H9 (cell line): Measurements from ENCODE around the gene LIF. TPM values are rescaled to one million over a fixed set of nuclear protein-coding genes. Genes with fewer than 3 reads are reported as not detected.

ENCODE experiments used
- DNase-seq: peaks from one replicate; pipeline ENCODE4 v3.0.0-alpha.2; 2017
- H2AFZ ChIP-seq: one replicate; pipeline ENCODE4 v1.6.1; 2013; ENCODE audit warnings: mild to moderate bottlenecking, low read length, control low read depth, moderate library complexity
- H2AK5ac ChIP-seq: 2 replicates; pipeline ENCODE4 v1.6.1; 2013; ENCODE audit warnings: low read length, control low read depth, mixed read lengths; ENCODE audit not compliant: insufficient read length
- H2BK120ac ChIP-seq: one replicate; pipeline ENCODE4 v1.6.1; 2013; ENCODE audit warnings: low read depth, mild to moderate bottlenecking, low read length, control low read depth, inconsistent platforms; ENCODE audit not compliant: poor library complexity, severe bottlenecking
- H2BK12ac ChIP-seq: 2 replicates; pipeline ENCODE4 v1.6.1; 2013; ENCODE audit warnings: low read length, control low read depth, mixed read lengths, low read depth; ENCODE audit not compliant: insufficient read length
- H2BK15ac ChIP-seq: 2 replicates; pipeline ENCODE4 v1.6.1; 2013; ENCODE audit warnings: low read depth, low read length, control low read depth
- H2BK20ac ChIP-seq: one replicate; pipeline ENCODE4 v1.6.1; 2013; ENCODE audit warnings: low read depth, mild to moderate bottlenecking, low read length, control low read depth, inconsistent platforms; ENCODE audit not compliant: poor library complexity, severe bottlenecking
- H2BK5ac ChIP-seq: 2 replicates; pipeline ENCODE4 v1.6.1; 2013; ENCODE audit warnings: low read length, control low read depth, mixed read lengths; ENCODE audit not compliant: insufficient read length
- H3K14ac ChIP-seq: 2 replicates; pipeline ENCODE4 v1.6.1; 2013; ENCODE audit warnings: low read length, control low read depth; ENCODE audit not compliant: insufficient read depth
- H3K18ac ChIP-seq: 2 replicates; pipeline ENCODE4 v1.6.1; 2013; ENCODE audit warnings: low read depth, mild to moderate bottlenecking, mixed read lengths, low read length, control low read depth; ENCODE audit not compliant: insufficient read length
- H3K23ac ChIP-seq: 2 replicates; pipeline ENCODE4 v1.6.1; 2013; ENCODE audit warnings: low read length, control low read depth, mixed read lengths, low read depth; ENCODE audit not compliant: insufficient read length
- H3K23me2 ChIP-seq: 2 replicates; pipeline ENCODE4 v1.6.1; 2013; ENCODE audit warnings: low read depth, mild to moderate bottlenecking, mixed read lengths, low read length, control low read depth; ENCODE audit not compliant: insufficient read length, poor library complexity, severe bottlenecking
- H3K27ac ChIP-seq: 2 replicates; pipeline ENCODE4 v1.5.1; 2013; ENCODE audit warnings: low read length, control low read depth, mixed read lengths, low read depth; ENCODE audit not compliant: insufficient read length
- H3K27me3 ChIP-seq: 2 replicates; pipeline ENCODE4 v1.6.1; 2013; ENCODE audit warnings: low read length, control low read depth, inconsistent platforms; ENCODE audit not compliant: insufficient read depth
- H3K4ac ChIP-seq: 2 replicates; pipeline ENCODE4 v1.6.1; 2013; ENCODE audit warnings: low read depth, mild to moderate bottlenecking, control low read depth, inconsistent platforms, low read length, moderate library complexity
- H3K4me1 ChIP-seq: 2 replicates; pipeline ENCODE4 v1.6.1; 2013; ENCODE audit warnings: low read length, control low read depth, inconsistent platforms; ENCODE audit not compliant: insufficient read depth
- H3K4me2 ChIP-seq: 2 replicates; pipeline ENCODE4 v1.6.1; 2013; ENCODE audit warnings: low read length, control low read depth, mixed read lengths; ENCODE audit not compliant: insufficient read length, insufficient read depth
- H3K56ac ChIP-seq: 2 replicates; pipeline ENCODE4 v1.6.1; 2013; ENCODE audit warnings: low read depth, mild to moderate bottlenecking, mixed read lengths, low read length, control low read depth; ENCODE audit not compliant: insufficient read length
- H3K79me1 ChIP-seq: 2 replicates; pipeline ENCODE4 v1.6.1; 2013; ENCODE audit warnings: low read depth, mild to moderate bottlenecking, moderate library complexity, low read length, control low read depth, inconsistent platforms; ENCODE audit not compliant: insufficient read depth, poor library complexity, severe bottlenecking
- H3K79me2 ChIP-seq: 2 replicates; pipeline ENCODE4 v1.6.1; 2013; ENCODE audit warnings: low read length, control low read depth, inconsistent platforms; ENCODE audit not compliant: insufficient read depth
- H3K9ac ChIP-seq: 2 replicates; pipeline ENCODE4 v1.6.1; 2013; ENCODE audit warnings: low read length, control low read depth, mixed read lengths; ENCODE audit not compliant: insufficient read length; ENCODE audit errors: extremely low read depth
- H3K9me3 ChIP-seq: one replicate; pipeline ENCODE4 v1.6.1; 2013; ENCODE audit warnings: low read depth, low read length, inconsistent platforms; ENCODE audit not compliant: control insufficient read depth
- H3T11ph ChIP-seq: one replicate; pipeline ENCODE4 v1.6.1; 2013; ENCODE audit warnings: mild to moderate bottlenecking, low read length, control low read depth, inconsistent platforms
- H4K20me1 ChIP-seq: one replicate; pipeline ENCODE4 v1.6.1; 2013; ENCODE audit not compliant: control insufficient read depth, insufficient read length, insufficient read depth
- H4K5ac ChIP-seq: 2 replicates; pipeline ENCODE4 v1.6.1; 2013; ENCODE audit warnings: low read depth, mild to moderate bottlenecking, mixed read lengths, low read length, control low read depth; ENCODE audit not compliant: insufficient read length
- H4K8ac ChIP-seq: replicated peaks from 2 replicates; pipeline ENCODE4 v1.6.1; 2013; ENCODE audit warnings: low read length, control low read depth, mixed read lengths, low read depth; ENCODE audit not compliant: insufficient read length
- H4K91ac ChIP-seq: 2 replicates; pipeline ENCODE4 v1.6.1; 2013; ENCODE audit warnings: low read depth, mild to moderate bottlenecking, moderate library complexity, mixed read lengths, low read length, control low read depth; ENCODE audit not compliant: insufficient read length
- H3K27ac Mint-ChIP-seq, 3 experiments: 2 replicates in 2 of 3; 3 replicates in 1 of 3; pipeline ENCODE4 v1.8.0; 2020 to 2021; ENCODE audit warnings: mixed read lengths in 3 of 3, mild to moderate bottlenecking in 1 of 3, moderate library complexity in 1 of 3
- H3K27me3 Mint-ChIP-seq: 2 replicates; pipeline ENCODE4 v1.8.0; 2021; ENCODE audit warnings: low read depth, mild to moderate bottlenecking, moderate library complexity, mixed read lengths
- H3K36me3 Mint-ChIP-seq, 3 experiments: 2 replicates in 2 of 3; 3 replicates in 1 of 3; pipeline ENCODE4 v1.8.0; 2020 to 2021; ENCODE audit warnings: low read depth in 3 of 3, mixed read lengths in 3 of 3; ENCODE audit not compliant: insufficient read depth in 1 of 3
- H3K4me1 Mint-ChIP-seq, 2 experiments: 2 replicates each; pipeline ENCODE4 v1.8.0; 2020; ENCODE audit warnings: mixed read lengths in 2 of 2
- H3K4me3 Mint-ChIP-seq, 2 experiments: 2 replicates in 1 of 2; 3 replicates in 1 of 2; pipeline ENCODE4 v1.8.0; 2020 to 2021; ENCODE audit warnings: mild to moderate bottlenecking in 2 of 2, mixed read lengths in 2 of 2, moderate library complexity in 1 of 2
- H3K9me3 Mint-ChIP-seq, 2 experiments: 2 replicates in 1 of 2; 3 replicates in 1 of 2; pipeline ENCODE4 v1.8.0; 2020; ENCODE audit warnings: mild to moderate bottlenecking in 2 of 2, mixed read lengths in 2 of 2, moderate library complexity in 1 of 2
- CTCF ChIP-seq: fragments of 200-600 bp; sonication (generic); conservative IDR thresholded peaks from 3 replicates; pipeline ENCODE4 v1.8.0; 2021; ENCODE audit warnings: antibody characterized with exemption, mild to moderate bottlenecking
- WGBS: extraction: QIAGEN DNeasy Blood & Tissue Kit; methylation state at CpG from one replicate; pipeline ENCODE4 v1.1.7; 2013; ENCODE audit warnings: missing lambda C conversion rate, low lambda C conversion rate, mixed read lengths; ENCODE audit not compliant: insufficient read length; ENCODE audit errors: extremely low coverage; 5-methylcytosine and 5-hydroxymethylcytosine counted together
- total RNA-seq: library from RNA; stranded (reverse); gene quantifications from 2 replicates; pipeline ENCODE4 v1.2.1, GENCODE V29; 2021

The LIF gene
- total RNA-seq, 1 experiment from 2014 or later = 6.1 TPM

- no peak overlapping the region for H2AK5ac ChIP-seq
- no peak overlapping the region for H4K5ac ChIP-seq
- H3K4me1 ChIP-seq = no peaks in the 10 kb centered on the region; the same call in 1 of the 2 replicates
- no peak overlapping the region for H3K4ac ChIP-seq
- H3K23ac ChIP-seq = no peak overlapping the region
- H3K36me3 Mint-ChIP-seq = peaks cover 4 to 12% (median 5%) of the 10 kb centered on the region in 3 experiments; a peak in 5 of 7 replicates
- H3K27me3 Mint-ChIP-seq = no peaks in the 10 kb centered on the region
- H3K9ac ChIP-seq = no peak overlapping the region
- no peak overlapping the region for H4K8ac ChIP-seq
- no peaks in the 10 kb centered on the region for H3K79me2 ChIP-seq
- no peak overlapping the region for H2BK120ac ChIP-seq
- H3K9me3 Mint-ChIP-seq = no peaks in the 10 kb centered on the region
- no peak overlapping the region for H3K4me3 Mint-ChIP-seq
- H3K27ac ChIP-seq = no peak overlapping the region
- no peak overlapping the region for H4K91ac ChIP-seq
- H3K4me1 Mint-ChIP-seq = peaks cover 5 to 16% of the 10 kb centered on the region in 2 experiments
- no peaks in the 10 kb centered on the region for H3K79me1 ChIP-seq
- no peak overlapping the region for H3K56ac ChIP-seq
- peaks cover 8% of the 10 kb centered on the region for H3K23me2 ChIP-seq
- no peak for DNase-seq
- H3K4me2 ChIP-seq = no peak overlapping the region
- H3K9me3 ChIP-seq = no peaks in the 10 kb centered on the region
- no peak overlapping the region for H2BK20ac ChIP-seq
- H3K27ac Mint-ChIP-seq = no peak overlapping the region; a peak in 1 of 7 replicates
- no peak overlapping the region for H3T11ph ChIP-seq
- WGBS = no CpG with 5 or more reads among the region's 7 CpGs
- H4K20me1 ChIP-seq = no peaks in the 10 kb centered on the region
- H3K14ac ChIP-seq = no peak overlapping the region
- no peak overlapping the region for H2AFZ ChIP-seq
- no peak for TF ChIP-seq CTCF
- H3K27me3 ChIP-seq = no peaks in the 10 kb centered on the region
- no peak overlapping the region for H2BK15ac ChIP-seq
- H3K18ac ChIP-seq = no peak overlapping the region
- H2BK12ac ChIP-seq = no peak overlapping the region
- no peak overlapping the region for H2BK5ac ChIP-seq
These were observed 46.5 kb upstream of the LIF start for GRCh38 chr22:30293026-30293425.
